B cell (primary cell): ENCODE data around the gene CNTN2. TPM values are rescaled to one million over a fixed set of nuclear protein-coding genes. Genes with fewer than 3 reads are reported as not detected.

Source experiments
- ATAC-seq: fragments of 200-7000 bp; cut with Tn5 transposase; one replicate; pipeline ENCODE4 v1.10.0; 2021; ENCODE audit warnings: low read depth, mild to moderate bottlenecking, moderate number of reproducible peaks, moderate library complexity
- CTCF ChIA-PET: fragments of 350-600 bp; sonication (Branson Sonifier 250); formaldehyde crosslinking; loops from one replicate; lab custom pipeline; 2021; ENCODE audit warnings: antibody characterized with exemption, inconsistent platforms; lab: Charles Lee
- POLR2A ChIA-PET: fragments of 350-600 bp; sonication (Branson Sonifier 250); formaldehyde crosslinking; loops from one replicate; lab custom pipeline; 2021; ENCODE audit warnings: antibody characterized with exemption; lab: Charles Lee
- DNase-seq: peaks from one replicate; pipeline ENCODE4 v3.0.0; 2013
- H2AFZ ChIP-seq: 2 replicates; pipeline ENCODE4 v1.6.1; 2012; ENCODE audit warnings: mild to moderate bottlenecking, low read depth, low read length; ENCODE audit not compliant: insufficient read depth, poor library complexity, severe bottlenecking
- H3K27ac ChIP-seq, 2 donors: 1 replicate in 1 of 2; 2 replicates in 1 of 2; pipeline ENCODE4 v1.5.1; 2012 to 2013; ENCODE audit warnings: low read length in 2 of 2, mild to moderate bottlenecking in 2 of 2, moderate library complexity in 1 of 2
- H3K27me3 ChIP-seq, 4 experiments: fragments of 200-600 bp in 1 of 4; sonication (generic) in 1 of 4; replicated peaks in 1 of 4; 1 replicate in 2 of 4; 2 replicates in 2 of 4; pipeline versions ENCODE4 v1.6.1 to v1.7.0; 2013 to 2016; ENCODE audit warnings: low read length in 3 of 4, mild to moderate bottlenecking in 2 of 4, mixed read lengths in 1 of 4, moderate library complexity in 1 of 4; ENCODE audit not compliant: insufficient read depth in 4 of 4, control insufficient read depth in 3 of 4; ENCODE audit errors: control extremely low read depth in 1 of 4
- H3K36me3 ChIP-seq, 2 experiments: replicated peaks in 1 of 2; 1 replicate in 1 of 2; 2 replicates in 1 of 2; pipeline versions ENCODE4 v1.6.1 to v1.7.1; 2013; ENCODE audit warnings: low read length in 1 of 2; ENCODE audit not compliant: insufficient read depth in 2 of 2, control insufficient read depth in 1 of 2; ENCODE audit errors: control extremely low read depth in 1 of 2, extremely low read depth in 1 of 2
- H3K4me1 ChIP-seq, 2 donors: fragments of 200-600 bp in 1 of 2; sonication (generic) in 1 of 2; 1 replicate in 1 of 2; 2 replicates in 1 of 2; pipeline versions ENCODE4 v1.5.1 to v1.6.1; 2013 to 2017; ENCODE audit warnings: low read length in 2 of 2; ENCODE audit not compliant: control insufficient read depth in 2 of 2, insufficient read depth in 2 of 2
- H3K4me2 ChIP-seq: replicated peaks from 2 replicates; pipeline ENCODE3; 2012; ENCODE audit warnings: mild to moderate bottlenecking, low read depth, low read length; ENCODE audit not compliant: poor library complexity, severe bottlenecking
- H3K4me3 ChIP-seq, 5 experiments: fragments of 200-600 bp in 1 of 5; sonication (generic) in 1 of 5; 1 replicate in 3 of 5; 2 replicates in 2 of 5; pipeline versions ENCODE4 v1.5.1 to v1.7.0; 2011 to 2016; ENCODE audit warnings: low read length in 4 of 5, mild to moderate bottlenecking in 4 of 5, low read depth in 2 of 5, control low read depth in 1 of 5, moderate library complexity in 1 of 5; ENCODE audit not compliant: insufficient read depth in 1 of 5; ENCODE audit errors: control extremely low read depth in 1 of 5, extremely low read depth in 1 of 5
- H3K79me2 ChIP-seq: fragments of 200-600 bp; sonication (generic); one replicate; pipeline ENCODE4 v1.6.0; 2016; ENCODE audit warnings: low read length; ENCODE audit not compliant: control insufficient read depth, insufficient read depth
- H3K9ac ChIP-seq: fragments of 200-600 bp; sonication (generic); 2 replicates; pipeline ENCODE4 v1.6.1; 2017; ENCODE audit warnings: mild to moderate bottlenecking, low read length, moderate library complexity
- H3K9me3 ChIP-seq, 3 donors: one replicate each; pipeline versions ENCODE4 v1.6.1 to v1.7.1; 2013; ENCODE audit warnings: low read length in 2 of 3; ENCODE audit not compliant: control insufficient read depth in 2 of 3, insufficient read depth in 1 of 3; ENCODE audit errors: control extremely low read depth in 1 of 3
- H4K20me1 ChIP-seq: 2 replicates; pipeline ENCODE4 v1.6.0; 2012; ENCODE audit warnings: mild to moderate bottlenecking, low read length; ENCODE audit not compliant: insufficient read depth, control insufficient read depth, poor library complexity, severe bottlenecking
- H3K27ac Mint-ChIP-seq: one replicate; pipeline ENCODE4 v1.8.0; 2021; ENCODE audit warnings: mixed read lengths
- H3K27me3 Mint-ChIP-seq: one replicate; pipeline ENCODE4 v1.8.0; 2021; ENCODE audit warnings: mixed read lengths
- H3K4me1 Mint-ChIP-seq: one replicate; pipeline ENCODE4 v1.8.0; 2021; ENCODE audit warnings: mixed read lengths
- H3K4me3 Mint-ChIP-seq: one replicate; pipeline ENCODE4 v1.8.0; 2021; ENCODE audit warnings: mixed read lengths
- H3K9me3 Mint-ChIP-seq: one replicate; pipeline ENCODE4 v1.8.0; 2022; ENCODE audit warnings: mixed read lengths; ENCODE audit not compliant: insufficient read depth
- EZH2 ChIP-seq: IDR thresholded peaks from 2 replicates; pipeline ENCODE4 v1.6.1; 2012; ENCODE audit warnings: borderline replicate concordance, low read depth, mild to moderate bottlenecking, moderate library complexity, low read length; ENCODE audit not compliant: insufficient read depth, poor library complexity, severe bottlenecking
- WGBS: methylation state at CpG from one replicate; pipeline ENCODE4 v1.1.5; 2013; ENCODE audit warnings: missing lambda C conversion rate; ENCODE audit not compliant: insufficient coverage; 5-methylcytosine and 5-hydroxymethylcytosine counted together
- intact Hi-C: fragments of 100-400 bp; cut with micrococcal nuclease; formaldehyde crosslinking; loops from one replicate; pipeline ENCODE4 v1.10.0; 2022
- polyA plus RNA-seq: library from polyadenylated mRNA; depleted of rRNA; stranded (reverse); fragments of >200 nt; gene quantifications from 2 replicates; pipeline ENCODE4 v1.2.3, GENCODE V29; 2012
- total RNA-seq, 2 donors: library from RNA; stranded (reverse); fragments of 120-200 nt in 1 of 2; gene quantifications; 1 replicate in 1 of 2; 2 replicates in 1 of 2; pipeline versions ENCODE4 v1.2.3 to v1.2.4, GENCODE V29; 2013 to 2022
- TF ChIP-seq, protein P1 (sequence below): fragments of 200-600 bp; IDR thresholded peaks from one replicate; pipeline ENCODE4 v1.8.0; 2022; ENCODE audit warnings: antibody characterized with exemption, mild to moderate bottlenecking

The CNTN2 gene
- total and polyA plus RNA-seq, 2 donors (not counting 1 experiment from before 2014, with no cell fraction given) = not detected

DNA sequence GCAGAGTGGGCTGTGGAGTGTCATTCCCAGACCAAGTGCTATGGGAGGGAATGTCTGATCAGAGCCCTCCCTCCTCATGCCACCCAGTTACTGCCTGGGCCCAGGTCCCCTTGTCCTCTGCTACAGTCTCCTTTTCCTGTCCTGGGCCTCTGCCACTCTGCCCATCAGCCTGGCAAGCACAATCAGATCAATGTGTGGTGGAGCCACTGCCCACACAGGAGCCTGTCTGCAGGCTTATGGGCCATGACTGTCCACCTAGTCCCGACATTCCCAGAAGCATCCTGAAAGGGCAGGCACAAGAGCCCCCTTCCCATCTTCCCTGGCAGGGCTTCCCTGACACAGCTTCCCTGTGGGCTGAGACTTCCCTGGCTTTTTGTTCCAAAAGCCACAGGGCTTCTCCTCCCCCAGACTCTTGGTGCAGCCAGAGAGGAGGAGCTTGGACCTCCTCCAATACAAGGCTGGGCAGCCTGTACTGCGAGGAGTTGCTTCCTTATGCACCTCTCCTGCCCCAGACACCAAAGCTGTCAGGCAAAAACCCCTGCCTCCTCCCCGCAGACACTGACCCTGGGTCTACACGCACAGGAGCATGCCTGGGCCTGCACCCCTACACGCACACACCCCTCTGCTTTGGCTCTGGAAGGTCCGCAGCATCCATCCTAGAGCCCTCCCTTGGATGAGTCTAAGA is 29.2 kb upstream of the CNTN2 start:
- Histone ChIP-seq H3K4me3 (no peak overlapping the region), H3K9me3 (no peaks in the 10 kb centered on the region), H3K36me3 (no peaks in the 10 kb centered on the region), H3K4me1 (no peaks in the 10 kb centered on the region), H2AFZ (no peak overlapping the region), H3K9ac (no peak overlapping the region), H4K20me1 (no peaks in the 10 kb centered on the region), H3K79me2 (no peaks in the 10 kb centered on the region), H3K4me2 (no peak overlapping the region), H3K27ac (no peak overlapping the region), H3K27me3 (no peaks in the 10 kb centered on the region)
- no peak overlapping the region for H3K4me3 Mint-ChIP-seq
- peaks cover 5% of the 10 kb centered on the region for H3K27me3 Mint-ChIP-seq
- no peak overlapping the region for H3K27ac Mint-ChIP-seq
- DNase-seq = no peak
- ChIA-PET CTCF (interaction anchor here (1.5 kb wide), 1 partner anchor 48 kb away, joined by 4 read pairs; no protein-coding TSS in a partner anchor), POLR2A (no interaction called here)
- 55% methylated on average over 4 of the region's 6 CpGs for WGBS
- TF ChIP-seq EZH2 = no peak
- TF ChIP-seq, protein P1, sequence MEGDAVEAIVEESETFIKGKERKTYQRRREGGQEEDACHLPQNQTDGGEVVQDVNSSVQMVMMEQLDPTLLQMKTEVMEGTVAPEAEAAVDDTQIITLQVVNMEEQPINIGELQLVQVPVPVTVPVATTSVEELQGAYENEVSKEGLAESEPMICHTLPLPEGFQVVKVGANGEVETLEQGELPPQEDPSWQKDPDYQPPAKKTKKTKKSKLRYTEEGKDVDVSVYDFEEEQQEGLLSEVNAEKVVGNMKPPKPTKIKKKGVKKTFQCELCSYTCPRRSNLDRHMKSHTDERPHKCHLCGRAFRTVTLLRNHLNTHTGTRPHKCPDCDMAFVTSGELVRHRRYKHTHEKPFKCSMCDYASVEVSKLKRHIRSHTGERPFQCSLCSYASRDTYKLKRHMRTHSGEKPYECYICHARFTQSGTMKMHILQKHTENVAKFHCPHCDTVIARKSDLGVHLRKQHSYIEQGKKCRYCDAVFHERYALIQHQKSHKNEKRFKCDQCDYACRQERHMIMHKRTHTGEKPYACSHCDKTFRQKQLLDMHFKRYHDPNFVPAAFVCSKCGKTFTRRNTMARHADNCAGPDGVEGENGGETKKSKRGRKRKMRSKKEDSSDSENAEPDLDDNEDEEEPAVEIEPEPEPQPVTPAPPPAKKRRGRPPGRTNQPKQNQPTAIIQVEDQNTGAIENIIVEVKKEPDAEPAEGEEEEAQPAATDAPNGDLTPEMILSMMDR = no peak
- intact Hi-C loops = no loop called here
- ATAC-seq = no peak
- H3K9me3 Mint-ChIP-seq = no peaks in the 10 kb centered on the region
- no peaks in the 10 kb centered on the region for H3K4me1 Mint-ChIP-seq

GRCh38 chr1:205014783-205015182 is 28.2 kb upstream of the CNTN2 start:
- 100% methylated on average over 1 of the region's 10 CpGs for WGBS
- no peaks in the 10 kb centered on the region for H3K4me1 ChIP-seq
- ChIA-PET POLR2A (no interaction called here), CTCF (no interaction called here)
- H3K4me2 ChIP-seq = no peak overlapping the region
- intact Hi-C loops = no loop called here
- H3K9me3 Mint-ChIP-seq = no peaks in the 10 kb centered on the region
- H3K36me3 ChIP-seq = no peaks in the 10 kb centered on the region
- H3K27ac Mint-ChIP-seq = no peak overlapping the region
- TF ChIP-seq, protein P1 = no peak
- no peak for TF ChIP-seq EZH2
- H3K9me3 ChIP-seq = no peaks in the 10 kb centered on the region
- no peaks in the 10 kb centered on the region for H3K4me1 Mint-ChIP-seq
- H3K27me3 ChIP-seq = no peaks in the 10 kb centered on the region
- ATAC-seq = no peak
- no peak overlapping the region for H3K4me3 Mint-ChIP-seq
- H3K27me3 Mint-ChIP-seq = peaks cover 5% of the 10 kb centered on the region
- H3K79me2 ChIP-seq = no peaks in the 10 kb centered on the region
- no peak overlapping the region for H2AFZ ChIP-seq
- no peak for DNase-seq
- no peak overlapping the region for H3K9ac ChIP-seq
- no peak overlapping the region for H3K4me3 ChIP-seq
- no peaks in the 10 kb centered on the region for H4K20me1 ChIP-seq
- no peak overlapping the region for H3K27ac ChIP-seq
